SKM-1 (cell line): ENCODE measurements around the gene ANKRD29.
"Not testable (repeated sequence)": the region's sequence is repeated elsewhere in the genome, so short reads cannot be mapped to it uniquely, and the experiment has no call there.

Experiments used
- DNase-seq: peaks from one replicate; lab custom pipeline; 2025; ENCODE audit not compliant: unreplicated experiment; lab: John Stamatoyannopoulos, UW

The ANKRD29 gene

GRCh38 chr18:23565916-23566547, 96.7 kb downstream of the ANKRD29 start:
- no peak for DNase-seq

GRCh38 chr18:23563377-23564043, 99.2 kb downstream of the ANKRD29 start:
- no peak for DNase-seq

GRCh38 chr18:23560186-23560585, 102.5 kb downstream of the ANKRD29 start:
- DNase-seq = no peak

GRCh38 chr18:23557511-23557910, 105.2 kb downstream of the ANKRD29 start:
- DNase-seq = not testable (repeated sequence)

DNA sequence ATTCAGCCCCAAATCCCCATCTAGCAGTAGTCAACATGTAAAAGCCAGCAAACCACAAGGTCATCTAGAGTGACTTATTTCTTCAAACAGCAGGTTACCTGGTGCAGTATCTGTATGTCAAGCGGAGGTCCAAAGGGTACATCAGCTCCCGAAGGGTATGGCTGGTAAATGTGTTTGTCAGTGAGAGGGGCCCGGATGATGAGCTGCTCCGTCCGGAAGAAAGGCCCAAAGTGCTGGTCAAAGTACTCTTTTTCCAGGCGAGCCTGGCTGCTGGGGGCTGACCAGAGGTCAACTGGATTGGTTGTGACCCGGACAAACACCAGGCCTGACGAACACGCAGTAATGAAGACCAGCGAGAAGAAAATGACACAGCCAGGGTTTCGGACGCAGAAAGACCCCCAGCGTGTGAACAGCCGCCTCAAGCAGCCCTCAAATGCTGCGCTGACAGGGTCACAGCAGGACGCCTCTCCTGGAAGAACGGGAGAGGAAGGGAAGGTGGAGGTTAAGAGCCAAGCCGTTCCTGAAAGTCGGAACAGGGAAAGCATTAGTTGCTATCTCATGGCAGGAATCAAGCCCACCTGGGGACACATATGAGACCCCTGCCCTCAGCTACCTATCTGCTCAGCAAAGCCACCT, 106.4 kb downstream of the ANKRD29 start:
- DNase-seq = no peak

DNA sequence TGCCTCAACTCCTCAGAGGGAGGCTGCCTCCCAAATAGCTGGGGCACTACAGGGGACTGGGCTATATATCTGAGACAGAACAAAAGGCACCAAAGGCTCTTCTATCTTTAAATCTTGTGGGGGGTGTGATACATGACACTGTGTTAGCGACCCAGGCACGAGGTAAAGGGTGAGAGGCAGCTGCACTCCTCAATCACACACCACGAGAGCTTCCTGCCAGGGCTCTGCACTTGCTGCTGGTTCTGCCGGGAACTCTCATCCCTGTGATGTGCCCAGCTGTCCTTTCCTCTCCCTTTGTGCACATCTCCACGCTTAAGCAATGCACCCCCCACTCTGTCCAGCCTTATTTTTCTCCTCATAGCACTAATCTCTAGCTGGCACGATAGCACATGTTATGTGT, 108.8 kb downstream of the ANKRD29 start:
- DNase-seq = no peak

DNA sequence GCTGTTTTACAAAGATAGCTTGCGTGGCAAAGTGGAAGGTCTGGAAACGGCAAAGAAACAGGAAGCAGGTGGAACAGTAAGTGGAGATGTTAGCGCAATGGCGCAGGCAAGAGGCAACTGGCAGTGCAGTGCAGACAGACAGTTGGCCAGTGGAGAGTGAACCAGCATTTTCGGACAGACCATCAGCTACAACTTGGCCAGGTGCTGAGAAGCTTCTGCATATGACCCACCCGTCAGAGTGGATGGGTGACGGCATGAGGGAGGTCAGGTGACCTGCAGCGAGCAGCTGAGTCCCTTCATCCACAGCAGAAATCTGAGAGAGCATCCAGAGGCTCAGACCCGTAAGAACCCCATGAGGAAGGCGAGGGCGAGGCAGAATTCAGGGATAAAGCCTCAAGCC, 110.2 kb downstream of the ANKRD29 start:
- DNase-seq = no peak

GRCh38 chr18:23551978-23552377, 110.7 kb downstream of the ANKRD29 start:
- DNase-seq = no peak

GRCh38 chr18:23550898-23551297, 111.8 kb downstream of the ANKRD29 start:
- DNase-seq = no peak
